Lower lobe of right lung (tissue), 2 donors: Measurements from ENCODE around the gene SH3PXD2A. TPM values are rescaled to one million over a fixed set of nuclear protein-coding genes. Genes with fewer than 3 reads are reported as not detected.

Source experiments
- ATAC-seq, 2 donors: fragments of 200-7000 bp; cut with Tn5 transposase; one replicate each; pipeline ENCODE4 v1.9.1; 2020 to 2022; ENCODE audit warnings: mild to moderate bottlenecking in 2 of 2, moderate library complexity in 2 of 2
- DNase-seq: peaks from one replicate; pipeline ENCODE4 v3.0.0-alpha.2; 2020
- H3K27ac ChIP-seq: fragments of 200-600 bp; one replicate; pipeline ENCODE4 v1.8.0; 2022
- H3K27me3 ChIP-seq: fragments of 200-600 bp; one replicate; pipeline ENCODE4 v1.8.0; 2022; ENCODE audit warnings: low read depth
- H3K36me3 ChIP-seq: fragments of 200-600 bp; one replicate; pipeline ENCODE4 v1.8.0; 2022; ENCODE audit warnings: mild to moderate bottlenecking
- H3K4me1 ChIP-seq: fragments of 200-600 bp; one replicate; pipeline ENCODE4 v1.8.0; 2022
- H3K4me3 ChIP-seq: fragments of 200-600 bp; one replicate; pipeline ENCODE4 v1.8.0; 2022; ENCODE audit warnings: mild to moderate bottlenecking
- H3K9me3 ChIP-seq: fragments of 200-600 bp; one replicate; pipeline ENCODE4 v1.8.0; 2022
- intact Hi-C: fragments of 100-400 bp; cut with DNase I; formaldehyde crosslinking; loops from one replicate; pipeline ENCODE4 v1.11.0; 2022
- total RNA-seq: library from RNA; stranded (reverse); fragmentation: NEBNext Ultra II Directional; extraction: Animal tissue kit (Norgen Biotek cat#: 25700); gene quantifications from one replicate; pipeline ENCODE4 v1.2.1, GENCODE V29; 2021
- TF ChIP-seq, protein P1 (sequence below): fragments of 200-600 bp; IDR thresholded peaks from one replicate; pipeline ENCODE4 v1.8.0; 2022; ENCODE audit warnings: antibody characterized with exemption, mild to moderate bottlenecking
- donor health status: DM: no; HTN: yes; CAD: no; lungs with severe emphysema.

SH3PXD2A gene
- total RNA-seq, 1 donor from 2014 or later = 34.8 TPM

DNA sequence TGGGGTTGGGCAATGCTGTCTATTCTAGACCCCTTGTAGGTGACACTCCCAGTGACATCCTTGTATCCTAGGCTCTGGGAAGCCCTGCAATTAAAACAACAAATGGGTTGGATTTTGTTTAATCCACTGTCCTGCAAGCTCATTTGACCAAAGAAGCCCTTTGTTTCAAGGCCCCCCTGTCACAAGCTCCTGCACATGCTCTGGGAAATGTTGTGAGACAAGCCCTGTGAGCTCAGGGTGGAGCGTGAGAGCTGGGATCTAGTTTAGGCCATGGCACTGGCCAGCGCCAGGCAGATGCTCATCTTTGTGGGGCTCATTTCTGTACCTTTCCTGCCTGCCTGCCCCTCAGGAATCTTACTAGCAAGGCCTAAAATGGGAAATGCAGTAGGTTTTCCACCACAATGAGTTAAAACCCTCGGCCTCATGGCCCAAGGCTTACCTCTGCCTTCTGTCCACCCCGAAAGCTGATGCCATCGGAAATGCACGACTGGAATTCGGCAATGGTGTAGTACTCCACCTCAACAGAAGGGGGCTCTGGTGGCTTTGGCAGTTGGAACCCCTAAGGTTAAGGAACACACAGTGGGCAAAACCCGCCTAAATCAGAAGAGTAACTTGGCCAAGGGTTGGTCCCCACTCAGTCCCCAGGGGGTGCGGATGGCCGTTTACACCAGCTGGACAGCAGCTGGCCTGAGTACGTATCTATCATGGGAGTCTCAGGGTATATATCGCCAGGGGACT, 249.8 kb downstream of the SH3PXD2A start:
- ATAC-seq = peak; percentile 40 to 67
- H3K27ac ChIP-seq = no peak overlapping the region

GRCh38 chr10:103603382-103603781, 252.0 kb downstream of the SH3PXD2A start:
- Histone ChIP-seq H3K4me1 (no peaks in the 10 kb centered on the region), H3K9me3 (no peaks in the 10 kb centered on the region), H3K4me3 (no peak overlapping the region), H3K36me3 (peaks cover 41% of the 10 kb centered on the region), H3K27me3 (no peaks in the 10 kb centered on the region), H3K27ac (no peak overlapping the region)
- intact Hi-C loops = no loop called here
- DNase-seq (peak; percentile 41), ATAC-seq (peak; percentile 5 to 16)
- TF ChIP-seq, protein P1, sequence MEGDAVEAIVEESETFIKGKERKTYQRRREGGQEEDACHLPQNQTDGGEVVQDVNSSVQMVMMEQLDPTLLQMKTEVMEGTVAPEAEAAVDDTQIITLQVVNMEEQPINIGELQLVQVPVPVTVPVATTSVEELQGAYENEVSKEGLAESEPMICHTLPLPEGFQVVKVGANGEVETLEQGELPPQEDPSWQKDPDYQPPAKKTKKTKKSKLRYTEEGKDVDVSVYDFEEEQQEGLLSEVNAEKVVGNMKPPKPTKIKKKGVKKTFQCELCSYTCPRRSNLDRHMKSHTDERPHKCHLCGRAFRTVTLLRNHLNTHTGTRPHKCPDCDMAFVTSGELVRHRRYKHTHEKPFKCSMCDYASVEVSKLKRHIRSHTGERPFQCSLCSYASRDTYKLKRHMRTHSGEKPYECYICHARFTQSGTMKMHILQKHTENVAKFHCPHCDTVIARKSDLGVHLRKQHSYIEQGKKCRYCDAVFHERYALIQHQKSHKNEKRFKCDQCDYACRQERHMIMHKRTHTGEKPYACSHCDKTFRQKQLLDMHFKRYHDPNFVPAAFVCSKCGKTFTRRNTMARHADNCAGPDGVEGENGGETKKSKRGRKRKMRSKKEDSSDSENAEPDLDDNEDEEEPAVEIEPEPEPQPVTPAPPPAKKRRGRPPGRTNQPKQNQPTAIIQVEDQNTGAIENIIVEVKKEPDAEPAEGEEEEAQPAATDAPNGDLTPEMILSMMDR = no peak

More for the DNA sequence above, 249.8 kb downstream of the SH3PXD2A start:
- intact Hi-C loops = no loop called here
- H3K9me3 ChIP-seq = no peaks in the 10 kb centered on the region
- TF ChIP-seq, protein P1 = peak; percentile 73
- no peak overlapping the region for H3K4me3 ChIP-seq
- H3K27me3 ChIP-seq = no peaks in the 10 kb centered on the region
- peak; percentile 51 for DNase-seq
- peaks cover 51% of the 10 kb centered on the region for H3K36me3 ChIP-seq
- no peaks in the 10 kb centered on the region for H3K4me1 ChIP-seq

GRCh38 chr10:103602852-103603155, 252.6 kb downstream of the SH3PXD2A start:
- H3K36me3 ChIP-seq = peaks cover 41% of the 10 kb centered on the region
- no peak for DNase-seq
- H3K9me3 ChIP-seq = no peaks in the 10 kb centered on the region
- H3K4me1 ChIP-seq = no peaks in the 10 kb centered on the region
- no peak overlapping the region for H3K27ac ChIP-seq
- no peak overlapping the region for H3K4me3 ChIP-seq
- TF ChIP-seq, protein P1 = no peak
- H3K27me3 ChIP-seq = no peaks in the 10 kb centered on the region
- ATAC-seq = no peak
- intact Hi-C loops = no loop called here

GRCh38 chr10:103602028-103602851, 253.1 kb downstream of the SH3PXD2A start:
- TF ChIP-seq, protein P1 = no peak
- ATAC-seq = no peak
- H3K9me3 ChIP-seq = no peaks in the 10 kb centered on the region
- peaks cover 41% of the 10 kb centered on the region for H3K36me3 ChIP-seq
- intact Hi-C loops = no loop called here
- no peak for DNase-seq
- no peak overlapping the region for H3K4me3 ChIP-seq
- H3K27ac ChIP-seq = no peak overlapping the region
- no peaks in the 10 kb centered on the region for H3K4me1 ChIP-seq
- no peaks in the 10 kb centered on the region for H3K27me3 ChIP-seq

GRCh38 chr10:103600956-103601569, 254.3 kb downstream of the SH3PXD2A start:
- Histone ChIP-seq H3K27ac (no peak overlapping the region), H3K36me3 (peaks cover 41% of the 10 kb centered on the region), H3K9me3 (no peaks in the 10 kb centered on the region), H3K4me1 (no peaks in the 10 kb centered on the region), H3K4me3 (no peak overlapping the region), H3K27me3 (no peaks in the 10 kb centered on the region)
- DNase-seq (no peak), ATAC-seq (no peak)
- TF ChIP-seq, protein P1 = no peak
- intact Hi-C loops = no loop called here
